GM18508 (cell line): ENCODE data around the gene WDR37.
"Not testable (repeated sequence)": the region's sequence is repeated elsewhere in the genome, so short reads cannot be mapped to it uniquely, and the experiment has no call there.

Experiments used
- ATAC-seq: cut with Tn5 transposase; IDR thresholded peaks from one replicate; pipeline ENCODE4 v1.9.1; 2021; ENCODE audit warnings: moderate number of reproducible peaks; ENCODE audit not compliant: insufficient read depth, unreplicated experiment

WDR37 gene

DNA sequence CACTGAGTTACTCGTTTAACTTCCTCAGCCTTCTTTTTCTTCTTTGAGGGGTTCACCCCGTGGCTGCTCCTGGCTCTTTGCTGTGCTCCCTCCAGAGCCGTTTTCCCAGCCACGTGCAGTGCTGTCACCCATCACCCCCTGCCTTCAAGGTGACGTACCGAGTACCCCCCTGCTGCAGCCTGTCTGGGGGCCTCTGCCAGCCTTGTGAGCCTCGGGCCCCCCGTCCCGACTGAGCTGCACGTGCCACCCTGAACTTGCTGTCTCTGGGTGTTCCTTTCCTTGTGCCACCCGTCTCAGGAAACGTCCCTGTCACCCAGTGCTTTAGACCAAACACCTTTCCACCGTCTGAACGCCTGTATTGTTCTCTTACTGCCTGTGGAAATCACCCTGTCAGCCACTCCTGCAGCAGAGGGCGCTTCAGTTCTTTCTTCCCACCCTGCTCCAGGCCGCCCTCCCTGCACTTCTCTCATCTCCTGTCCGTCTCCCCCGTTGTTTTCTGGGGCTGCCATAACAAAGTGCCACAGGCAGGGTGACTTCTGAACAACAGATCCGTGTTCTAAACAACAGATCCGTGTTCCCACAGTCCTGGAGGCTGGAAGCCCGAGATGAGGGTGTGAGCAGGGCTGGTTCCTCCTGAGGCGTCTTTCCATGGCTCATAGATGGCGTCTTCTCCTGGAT lies 44.6 kb downstream of the WDR37 start:
- ATAC-seq: no peak

DNA sequence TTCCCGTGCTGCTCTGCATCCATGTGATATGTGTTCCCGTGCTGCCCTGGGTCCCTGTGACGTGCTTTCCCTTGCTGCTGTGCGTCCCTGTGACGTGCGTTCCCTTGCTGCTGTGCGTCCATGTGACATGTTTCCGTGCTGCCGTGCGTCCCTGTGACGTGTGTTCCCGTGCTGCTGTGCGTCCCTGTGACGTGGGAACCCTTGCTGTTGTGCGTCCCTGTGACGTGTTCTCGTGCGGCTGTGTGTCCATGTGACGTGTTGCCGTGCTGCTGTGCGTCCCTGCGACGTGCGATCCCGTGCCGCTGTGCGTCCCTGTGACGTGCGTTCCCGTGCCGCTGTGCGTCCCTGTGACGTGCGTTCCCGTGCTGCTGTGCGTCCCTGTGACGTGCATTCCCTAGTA lies 45.8 kb downstream of the WDR37 start:
- ATAC-seq: no peak

- no peak for ATAC-seq
Observed at GRCh38 chr10:1102416-1102815, 46.2 kb downstream of the WDR37 start.

DNA sequence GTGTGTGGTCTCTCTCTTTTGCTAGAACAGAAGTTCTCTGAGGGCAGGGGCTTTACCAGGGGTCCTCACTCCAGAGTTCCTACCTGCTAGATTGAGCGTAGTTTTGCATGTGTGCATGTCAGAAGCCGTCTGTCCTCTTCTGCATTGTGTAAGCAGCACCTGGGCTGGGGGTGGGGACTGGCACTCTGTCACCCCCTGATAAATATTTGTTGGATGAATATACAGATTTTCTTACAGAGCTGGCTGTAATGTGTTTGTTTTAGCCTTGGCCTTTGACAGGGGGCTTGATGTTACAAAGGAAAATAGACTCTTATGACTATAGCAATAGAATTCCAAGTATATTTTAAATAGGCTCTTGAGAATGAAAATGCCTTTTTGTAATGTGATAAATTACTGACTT lies 46.6 kb downstream of the WDR37 start:
- no peak for ATAC-seq

DNA sequence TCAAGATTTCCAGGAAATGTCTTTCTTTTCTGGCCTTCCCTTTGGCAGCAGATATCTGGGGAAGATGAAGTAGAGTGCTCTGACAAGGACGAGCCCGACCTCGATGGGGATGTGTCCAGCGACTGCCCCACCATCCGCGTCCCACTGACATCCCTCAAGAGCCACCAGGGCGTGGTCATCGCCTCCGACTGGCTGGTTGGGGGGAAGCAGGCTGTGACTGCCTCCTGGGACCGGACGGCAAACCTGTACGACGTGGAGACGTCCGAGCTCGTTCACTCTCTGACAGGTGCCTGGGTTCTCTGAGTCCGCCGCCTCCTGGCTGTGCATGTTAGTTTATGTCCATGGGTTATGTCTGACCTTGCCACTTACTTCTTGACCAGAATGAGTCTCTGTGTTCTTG lies 47.4 kb downstream of the WDR37 start:
- no peak for ATAC-seq

GRCh38 chr10:1104971-1105370 lies 48.8 kb downstream of the WDR37 start:
- no peak for ATAC-seq

DNA sequence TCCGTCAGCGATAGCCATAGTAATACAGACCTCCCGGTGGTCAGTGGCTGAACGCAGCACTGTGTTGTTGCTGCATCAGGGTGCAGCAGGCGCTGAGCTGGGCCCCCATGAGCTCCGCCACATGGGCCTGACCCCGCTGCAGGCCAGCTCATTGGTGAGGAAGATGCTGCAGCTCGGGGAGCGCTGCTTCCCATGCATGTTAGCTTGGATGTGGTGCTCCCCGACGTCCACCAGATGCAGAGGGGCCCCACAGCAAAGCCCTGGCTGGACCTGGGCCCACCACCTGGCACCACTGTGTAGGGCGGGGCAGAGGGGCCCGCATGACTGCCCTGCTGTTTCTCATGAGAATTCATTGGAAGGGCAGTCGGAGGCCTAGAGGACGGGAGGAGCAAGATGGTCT lies 50.8 kb downstream of the WDR37 start:
- no peak for ATAC-seq

GRCh38 chr10:1107679-1108078 lies 51.5 kb downstream of the WDR37 start:
- no peak for ATAC-seq

- peak; percentile 91 for ATAC-seq
Observed at GRCh38 chr10:1109795-1110673, 53.8 kb downstream of the WDR37 start.

DNA sequence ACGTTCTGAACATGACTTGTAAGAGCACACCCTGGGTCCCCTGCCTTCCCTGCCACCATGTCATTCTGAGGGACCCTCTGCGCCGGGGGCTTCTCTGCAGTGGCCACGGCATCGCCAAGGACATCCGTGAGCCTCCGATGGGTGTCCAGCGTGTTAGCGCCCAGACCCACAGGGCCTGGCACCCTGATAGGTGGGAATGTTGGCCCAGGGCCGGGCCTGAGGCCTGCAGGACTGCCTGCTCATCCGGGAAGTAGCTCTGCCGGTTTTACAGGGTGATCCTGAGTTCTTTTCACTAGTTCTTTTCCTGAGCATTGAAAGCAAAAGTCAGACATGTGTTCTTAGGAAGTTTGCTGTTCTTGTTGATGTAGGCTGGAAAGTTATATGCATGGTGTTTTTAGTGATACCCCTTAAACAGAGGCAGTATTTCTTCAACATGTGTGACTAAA lies 54.5 kb downstream of the WDR37 start:
- ATAC-seq: no peak

GRCh38 chr10:1114315-1114714 lies 58.1 kb downstream of the WDR37 start:
- no peak for ATAC-seq

DNA sequence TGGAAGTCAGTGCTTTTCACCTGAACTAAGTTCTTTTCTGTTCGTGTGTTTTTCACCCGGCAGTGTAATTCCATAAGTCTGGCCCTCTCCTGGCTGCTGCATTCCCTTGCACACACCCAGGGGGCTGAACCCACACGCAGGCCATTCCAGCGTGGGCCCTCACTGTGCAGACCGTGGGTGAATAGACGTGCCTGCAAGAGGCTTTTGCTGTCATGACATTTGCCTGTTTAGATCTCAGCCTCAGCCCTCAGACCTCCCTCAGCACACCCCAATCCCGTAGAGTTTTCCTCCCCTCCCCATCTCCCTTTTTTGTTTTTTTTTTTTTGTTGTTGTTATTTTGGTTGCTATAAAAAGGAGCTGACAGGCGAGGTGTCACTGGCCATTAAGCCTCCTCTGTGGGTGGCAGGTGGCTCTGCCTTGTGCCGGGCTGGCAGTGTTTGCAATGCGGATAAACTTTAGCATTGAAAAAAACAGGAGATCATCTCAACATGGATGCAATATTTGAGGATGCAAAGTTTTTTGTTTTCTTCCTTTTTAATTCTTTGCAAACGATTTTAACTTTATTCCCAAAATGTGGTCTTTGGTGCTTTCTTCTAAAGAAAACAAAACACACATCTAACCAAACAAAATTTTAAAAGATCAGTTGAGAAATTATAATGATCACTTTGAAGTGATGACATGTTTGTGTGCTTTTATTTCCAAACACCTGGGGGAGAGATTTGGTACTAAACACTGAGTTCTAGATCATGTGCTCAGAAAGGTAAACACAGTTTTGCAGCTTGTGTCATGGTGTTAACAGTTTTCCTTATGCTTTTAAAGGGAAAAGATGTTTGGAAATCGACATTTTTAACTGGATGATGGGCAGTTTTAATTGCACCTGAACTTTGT lies 58.8 kb downstream of the WDR37 start:
- no peak for ATAC-seq

DNA sequence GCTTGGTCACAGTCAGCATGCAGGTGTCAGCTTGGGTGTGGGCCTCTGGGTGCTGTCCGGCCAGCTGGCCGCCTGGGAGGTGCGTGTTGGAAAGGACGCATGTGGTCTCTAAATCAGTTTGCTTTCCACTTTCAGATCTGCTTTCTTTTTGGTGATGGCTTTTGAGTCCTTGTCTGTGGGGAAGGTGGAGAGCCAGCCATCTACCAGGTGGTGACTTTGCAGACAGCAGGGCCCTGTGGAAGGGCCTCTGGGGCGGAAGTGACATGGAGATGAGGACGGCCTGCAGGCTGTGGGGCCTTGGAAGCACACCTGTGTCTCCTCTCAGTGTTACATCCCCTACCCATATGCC lies 59.4 kb downstream of the WDR37 start:
- no peak for ATAC-seq

GRCh38 chr10:1116051-1116450 lies 59.9 kb downstream of the WDR37 start:
- ATAC-seq: no peak

DNA sequence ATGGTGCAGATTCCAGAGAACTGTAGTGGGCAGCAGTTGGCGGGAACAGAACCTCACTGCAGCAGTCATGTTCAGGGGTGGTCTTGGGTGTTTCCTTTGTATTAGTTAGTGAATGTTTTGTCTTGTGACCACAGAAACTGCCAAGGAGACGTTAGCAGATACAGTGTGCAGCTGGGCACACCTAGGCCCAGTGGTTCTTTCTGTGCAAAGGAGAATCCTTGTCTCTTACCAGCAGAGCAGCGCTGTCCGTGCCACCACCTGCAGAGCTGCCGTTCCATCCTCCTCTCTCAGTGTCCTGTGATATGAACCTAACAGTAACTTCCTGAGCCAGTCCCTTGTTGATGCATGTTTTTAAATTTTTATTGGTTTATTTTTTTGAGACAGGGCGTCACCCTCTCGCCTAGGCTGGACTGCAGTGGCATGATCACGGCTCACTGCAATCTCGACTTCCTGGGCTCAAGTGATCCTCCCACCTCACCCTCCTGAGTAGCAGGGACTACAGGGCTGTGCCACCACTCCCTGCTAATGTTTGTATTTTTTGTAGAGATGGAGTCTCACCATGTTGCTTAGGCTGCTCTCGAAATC lies 60.6 kb downstream of the WDR37 start:
- no peak for ATAC-seq

- no peak for ATAC-seq
Observed at GRCh38 chr10:1117651-1118050, 61.5 kb downstream of the WDR37 start.

- not testable (repeated sequence) for ATAC-seq
Observed at GRCh38 chr10:1118318-1118717, 62.1 kb downstream of the WDR37 start.

GRCh38 chr10:1119027-1119426 lies 62.8 kb downstream of the WDR37 start:
- no peak for ATAC-seq

- ATAC-seq: no peak
Observed at GRCh38 chr10:1119501-1119900, 63.3 kb downstream of the WDR37 start.

DNA sequence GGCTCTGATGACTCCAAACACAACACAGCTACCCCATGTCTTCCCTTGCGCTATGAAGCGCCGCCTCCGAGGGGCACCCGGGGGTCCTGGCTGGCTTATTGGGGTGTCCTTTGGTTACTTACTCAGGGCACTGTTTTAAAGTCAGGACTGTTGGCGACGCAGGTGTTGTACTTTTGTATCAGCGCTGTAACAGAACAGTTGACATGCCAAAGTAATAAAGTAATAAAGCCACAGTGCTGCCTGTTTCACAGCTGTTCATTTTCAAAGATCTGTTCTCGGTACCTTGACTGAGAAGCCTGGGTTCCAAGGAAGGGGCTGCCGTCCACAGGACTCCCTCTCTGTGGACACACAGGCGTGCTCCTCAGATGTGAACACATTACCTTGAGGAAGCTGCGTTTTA lies 64.1 kb downstream of the WDR37 start:
- ATAC-seq: no peak
